OCI-LY3 (cell line): Measurements from ENCODE around the gene JAKMIP2.

Experiments
- H2AFZ ChIP-seq: fragments of 200-600, 300-600 bp; shearing (Covaris generic); 2 replicates; pipeline ENCODE4 v1.6.0; 2014; ENCODE audit warnings: antibody characterized with exemption, low read depth, low read length
- H3K27ac ChIP-seq: fragments of 200-600, 300-600 bp; sonication (generic); 2 replicates; pipeline ENCODE4 v1.5.1; 2014; ENCODE audit warnings: mild to moderate bottlenecking, low read length, moderate library complexity, mixed read lengths
- H3K27me3 ChIP-seq: fragments of 200-600, 300-600 bp; sonication (generic); 2 replicates; pipeline ENCODE4 v1.6.1; 2014; ENCODE audit warnings: low read depth, low read length, mixed read lengths
- H3K36me3 ChIP-seq: fragments of 200-600, 300-600 bp; sonication (generic); replicated peaks from 2 replicates; pipeline ENCODE3; 2014; ENCODE audit warnings: low read depth, low read length, mixed read lengths
- H3K4me1 ChIP-seq: fragments of 300-600, 200-600 bp; sonication (generic); 2 replicates; pipeline ENCODE4 v1.6.1; 2014; ENCODE audit warnings: low read length, mixed read lengths
- H3K4me2 ChIP-seq: fragments of 200-600, 300-600 bp; sonication (generic); 2 replicates; pipeline ENCODE4 v1.6.1; 2014; ENCODE audit warnings: low read length, mixed read lengths
- H3K4me3 ChIP-seq: fragments of 300-600, 200-600 bp; sonication (generic); 2 replicates; pipeline ENCODE4 v1.5.1; 2014; ENCODE audit warnings: antibody characterized with exemption, mild to moderate bottlenecking, low read length, moderate library complexity
- H3K79me2 ChIP-seq: fragments of 300-600, 200-600 bp; shearing (Covaris generic); 2 replicates; pipeline ENCODE4 v1.6.1; 2014; ENCODE audit warnings: mild to moderate bottlenecking, low read length, mixed read lengths
- H3K9ac ChIP-seq: fragments of 300-600, 200-600 bp; shearing (Covaris generic); 2 replicates; pipeline ENCODE4 v1.6.0; 2014; ENCODE audit warnings: mild to moderate bottlenecking, low read length, moderate library complexity
- H3K9me3 ChIP-seq: fragments of 200-600, 300-600 bp; shearing (Covaris generic); 2 replicates; pipeline ENCODE4 v1.6.1; 2014; ENCODE audit warnings: low read length, mixed read lengths; ENCODE audit not compliant: insufficient read depth
- H4K20me1 ChIP-seq: fragments of 200-600, 300-600 bp; sonication (generic); 2 replicates; pipeline ENCODE4 v1.6.1; 2016; ENCODE audit warnings: low read length, mixed read lengths; ENCODE audit not compliant: insufficient read depth
- CTCF ChIP-seq: fragments of 200-600, 300-600 bp; sonication (generic); IDR thresholded peaks from 2 replicates; pipeline ENCODE4 v1.5.1; 2014; ENCODE audit warnings: antibody characterized with exemption, low read length, low read depth
- EZH2phosphoT487 ChIP-seq: fragments of 200-600 bp; shearing (Covaris generic); IDR thresholded peaks from 2 replicates; pipeline ENCODE4 v1.6.1; 2018; ENCODE audit warnings: antibody characterized with exemption, mixed run types, low read depth

Gene JAKMIP2

GRCh38 chr5:147567917-147568598, 214.5 kb downstream of the JAKMIP2 start:
- Histone ChIP-seq H3K4me1 (no peaks in the 10 kb centered on the region), H3K4me3 (no peak overlapping the region)
- TF ChIP-seq EZH2phosphoT487 (no peak), CTCF (no peak)

GRCh38 chr5:147565524-147565923, 217.0 kb downstream of the JAKMIP2 start:
- Histone ChIP-seq H4K20me1 (no peaks in the 10 kb centered on the region), H3K4me1 (no peaks in the 10 kb centered on the region), H3K27ac (no peak overlapping the region), H3K36me3 (no peaks in the 10 kb centered on the region), H3K4me3 (no peak overlapping the region), H3K9me3 (no peaks in the 10 kb centered on the region), H2AFZ (no peak overlapping the region), H3K27me3 (0 out of 2 replicates have a peak, but pooled peaks cover 3% of the 10 kb centered on the region), H3K79me2 (no peaks in the 10 kb centered on the region), H3K4me2 (no peak overlapping the region), H3K9ac (no peak overlapping the region)
- no peak for TF ChIP-seq CTCF
- TF ChIP-seq EZH2phosphoT487: no peak

More at GRCh38 chr5:147567917-147568598, 214.5 kb downstream of the JAKMIP2 start:
- H3K27me3 ChIP-seq: no peaks in the 10 kb centered on the region
- H3K9ac ChIP-seq: no peak overlapping the region
- no peaks in the 10 kb centered on the region for H3K36me3 ChIP-seq
- H3K27ac ChIP-seq: no peak overlapping the region
- no peaks in the 10 kb centered on the region for H3K9me3 ChIP-seq
- H2AFZ ChIP-seq: no peak overlapping the region
- H3K4me2 ChIP-seq: no peak overlapping the region
- no peaks in the 10 kb centered on the region for H4K20me1 ChIP-seq
- no peaks in the 10 kb centered on the region for H3K79me2 ChIP-seq

- no peak overlapping the region for H3K4me2 ChIP-seq
- no peak overlapping the region for H3K4me3 ChIP-seq
- H2AFZ ChIP-seq: no peak overlapping the region
- no peaks in the 10 kb centered on the region for H3K4me1 ChIP-seq
- H4K20me1 ChIP-seq: no peaks in the 10 kb centered on the region
- 0 out of 2 replicates have a peak, but pooled peaks cover 8% of the 10 kb centered on the region for H3K27me3 ChIP-seq
- no peaks in the 10 kb centered on the region for H3K9me3 ChIP-seq
- H3K79me2 ChIP-seq: no peaks in the 10 kb centered on the region
- H3K27ac ChIP-seq: no peak overlapping the region
- no peaks in the 10 kb centered on the region for H3K36me3 ChIP-seq
- no peak overlapping the region for H3K9ac ChIP-seq
- TF ChIP-seq EZH2phosphoT487 (no peak), CTCF (no peak)
Measured at GRCh38 chr5:147564124-147564486, 218.4 kb downstream of the JAKMIP2 start.

- H3K27me3 ChIP-seq: 0 out of 2 replicates have a peak, but pooled peaks cover 8% of the 10 kb centered on the region
- H3K27ac ChIP-seq: no peak overlapping the region
- no peak overlapping the region for H3K9ac ChIP-seq
- no peaks in the 10 kb centered on the region for H3K4me1 ChIP-seq
- TF ChIP-seq EZH2phosphoT487: no peak
- no peak for TF ChIP-seq CTCF
- H3K79me2 ChIP-seq: no peaks in the 10 kb centered on the region
- H3K9me3 ChIP-seq: no peaks in the 10 kb centered on the region
- H2AFZ ChIP-seq: no peak overlapping the region
- H3K4me2 ChIP-seq: no peak overlapping the region
- H3K36me3 ChIP-seq: no peaks in the 10 kb centered on the region
- no peak overlapping the region for H3K4me3 ChIP-seq
- H4K20me1 ChIP-seq: no peaks in the 10 kb centered on the region
Measured at GRCh38 chr5:147563466-147564123, 218.9 kb downstream of the JAKMIP2 start.
